HT1080 (cell line): Measurements from ENCODE around the gene SPTBN2. TPM values are rescaled to one million over a fixed set of nuclear protein-coding genes. Genes with fewer than 3 reads are reported as not detected.

Experiments used
- DNase-seq: peaks from one replicate; pipeline ENCODE4 v3.0.0-alpha.2; 2015; ENCODE audit warnings: low read depth
- total RNA-seq: library from RNA; depleted of rRNA; stranded (reverse); fragments of >200 nt; shearing (Covaris generic); gene quantifications from 2 replicates; pipeline ENCODE4 v1.2.3, GENCODE V29; 2014

SPTBN2 gene
- total RNA-seq, 1 experiment from 2014 or later = 79.1 TPM

DNA sequence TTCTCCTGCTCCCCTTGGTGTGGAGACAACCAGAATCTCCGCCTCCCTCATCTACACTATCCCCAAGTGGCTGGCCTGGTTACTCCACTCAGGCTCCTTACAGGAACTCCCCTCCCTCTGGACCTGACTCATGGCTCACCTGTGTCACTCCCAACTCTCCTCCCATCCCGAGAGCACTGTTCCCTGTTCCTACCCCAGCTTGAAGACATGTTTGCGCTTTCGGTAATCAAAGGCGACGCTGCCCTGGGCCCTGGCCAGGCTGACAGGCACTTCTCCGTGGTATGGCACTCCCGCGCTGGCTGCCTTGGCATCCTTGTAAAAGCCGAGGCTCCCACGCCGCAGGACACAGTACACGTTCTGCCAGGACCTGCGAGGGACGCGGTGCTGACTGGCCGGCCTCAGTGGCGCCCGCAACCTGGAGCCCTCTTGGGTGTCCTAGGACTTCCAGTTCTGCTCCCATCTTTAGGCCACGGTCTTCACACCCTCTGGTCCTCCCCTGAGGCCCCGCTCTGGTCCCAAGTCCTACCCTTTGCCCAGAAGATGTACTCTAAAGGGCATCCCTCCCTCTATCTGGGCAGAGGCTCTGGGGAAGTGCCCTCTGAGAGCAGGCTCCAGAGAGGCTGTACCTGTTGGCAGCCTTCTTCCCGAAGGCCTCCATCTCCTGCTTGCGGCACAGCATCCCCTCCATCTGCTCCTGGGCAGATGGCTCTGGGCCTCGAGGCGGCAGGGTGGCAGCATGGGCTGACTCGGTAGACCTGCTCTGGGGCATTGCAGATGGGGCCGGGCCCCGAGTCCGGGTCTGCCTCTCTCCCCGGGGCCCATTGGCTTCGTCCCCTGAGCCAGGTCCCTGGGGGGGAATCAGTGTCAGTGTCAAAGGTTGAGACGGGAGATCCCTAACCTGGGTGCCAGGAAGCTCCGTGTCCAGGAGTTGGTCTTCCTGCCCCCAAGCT, 41.9 kb downstream of the SPTBN2 start:
- DNase-seq = no peak

DNA sequence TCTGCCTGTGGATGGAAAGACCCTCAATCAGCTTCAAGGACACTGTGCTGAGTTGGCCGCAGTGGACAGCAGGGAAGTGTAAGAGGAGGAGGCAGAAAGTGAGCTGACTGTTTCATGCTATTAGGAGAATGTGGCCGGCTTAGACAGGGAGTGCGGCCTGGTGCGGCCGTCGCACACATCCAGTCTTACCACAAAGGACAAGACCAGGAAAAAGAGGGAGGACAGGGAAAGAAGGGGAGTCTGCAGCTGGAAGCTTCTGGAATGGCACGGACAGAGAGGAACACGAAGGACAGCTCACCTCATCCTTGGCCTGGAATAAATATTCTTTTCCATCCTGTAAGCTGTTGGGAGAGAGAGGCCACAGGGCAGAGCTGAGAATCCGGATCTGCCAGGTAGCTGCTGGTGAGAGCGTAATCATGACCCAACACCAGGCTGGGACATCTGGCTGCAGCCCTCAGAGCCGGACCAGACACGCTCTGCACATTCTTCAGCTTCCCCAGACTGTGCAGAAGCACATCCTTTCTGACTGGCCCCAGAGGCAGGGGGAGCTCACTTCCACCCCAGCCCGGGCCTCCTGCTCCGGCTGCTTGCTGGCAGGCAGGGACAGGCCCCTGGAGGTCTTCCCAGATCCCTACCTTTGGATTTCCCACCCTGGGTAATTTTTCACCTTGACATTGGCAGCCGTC, 42.8 kb downstream of the SPTBN2 start:
- DNase-seq = no peak

DNA sequence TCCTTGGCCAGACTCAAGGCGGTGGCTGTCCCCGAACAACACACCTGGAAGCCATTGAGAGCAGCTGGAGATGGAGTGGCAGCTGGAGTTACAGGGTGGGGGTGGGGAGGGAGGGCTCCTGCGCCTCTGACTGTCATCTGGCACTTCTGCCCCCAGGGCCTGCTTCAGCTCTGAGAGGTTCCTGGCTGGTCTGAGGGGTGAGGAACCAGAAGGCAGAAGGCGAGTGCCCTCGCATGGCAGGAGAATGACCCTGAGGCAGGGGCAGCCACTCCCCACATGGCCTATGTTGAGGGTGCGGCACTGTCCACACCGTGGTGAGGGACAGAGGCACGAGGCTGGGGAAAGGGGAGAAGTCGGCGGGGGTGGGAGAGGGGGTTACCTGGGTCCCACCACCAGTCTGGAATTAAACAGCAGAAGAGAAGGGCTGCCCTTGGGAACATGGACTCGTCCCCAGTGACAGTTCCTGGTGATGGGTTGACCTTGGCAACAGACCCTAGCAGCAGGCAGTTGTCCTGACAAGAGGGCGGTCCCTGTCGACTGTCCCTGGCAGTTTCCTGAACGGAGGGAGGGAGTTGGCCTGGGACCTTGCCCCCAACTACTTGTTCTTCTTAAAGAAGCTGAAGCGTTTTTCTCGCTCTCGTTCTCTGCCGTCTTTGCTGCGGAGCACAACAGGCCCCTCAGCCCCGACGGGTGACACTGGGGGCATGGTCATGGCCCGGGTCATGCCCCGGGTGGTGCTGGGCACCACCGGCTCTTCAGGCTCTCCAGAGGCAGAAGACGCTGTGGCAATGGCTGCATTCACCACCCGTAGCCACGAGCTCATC, 43.5 kb downstream of the SPTBN2 start:
- no peak for DNase-seq

DNA sequence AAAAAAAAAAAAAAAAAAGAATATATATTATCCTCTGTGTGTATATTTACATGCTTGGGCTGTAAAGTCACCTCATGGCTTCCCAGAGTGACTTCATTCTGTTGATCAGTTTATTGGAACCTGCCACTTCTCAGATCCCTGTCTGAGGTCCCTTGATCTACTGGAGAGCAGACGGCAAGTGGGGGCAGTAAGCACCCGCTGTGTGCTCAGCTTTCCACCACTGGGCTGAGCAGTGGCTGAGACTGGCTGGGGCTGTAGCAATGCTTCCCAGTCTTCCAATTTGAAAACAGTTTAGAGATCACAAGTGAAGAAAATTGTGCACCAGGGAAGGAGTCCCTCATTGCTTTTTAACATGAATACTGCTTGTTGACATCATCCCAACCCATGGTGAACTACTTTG, 44.4 kb downstream of the SPTBN2 start:
- DNase-seq = no peak

DNA sequence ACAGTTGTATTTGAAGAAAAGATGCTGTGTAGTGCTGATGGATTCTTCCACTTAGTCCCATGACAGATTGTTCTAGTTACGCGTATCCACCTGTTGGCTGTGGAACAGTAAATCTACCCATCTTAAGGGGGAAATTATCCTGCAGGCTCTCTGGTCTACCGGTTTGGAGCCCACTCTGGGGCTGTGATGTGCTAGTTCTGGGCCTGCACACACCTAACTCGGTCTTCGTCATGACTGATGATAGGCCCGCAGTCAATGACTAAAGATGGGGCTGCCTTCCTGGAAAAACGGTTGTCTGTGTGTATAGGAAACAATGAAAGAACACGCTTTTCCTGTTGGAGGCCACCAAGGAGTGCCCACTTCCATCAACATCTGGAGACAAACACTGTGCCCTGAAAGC, 45.1 kb downstream of the SPTBN2 start:
- DNase-seq = no peak

DNA sequence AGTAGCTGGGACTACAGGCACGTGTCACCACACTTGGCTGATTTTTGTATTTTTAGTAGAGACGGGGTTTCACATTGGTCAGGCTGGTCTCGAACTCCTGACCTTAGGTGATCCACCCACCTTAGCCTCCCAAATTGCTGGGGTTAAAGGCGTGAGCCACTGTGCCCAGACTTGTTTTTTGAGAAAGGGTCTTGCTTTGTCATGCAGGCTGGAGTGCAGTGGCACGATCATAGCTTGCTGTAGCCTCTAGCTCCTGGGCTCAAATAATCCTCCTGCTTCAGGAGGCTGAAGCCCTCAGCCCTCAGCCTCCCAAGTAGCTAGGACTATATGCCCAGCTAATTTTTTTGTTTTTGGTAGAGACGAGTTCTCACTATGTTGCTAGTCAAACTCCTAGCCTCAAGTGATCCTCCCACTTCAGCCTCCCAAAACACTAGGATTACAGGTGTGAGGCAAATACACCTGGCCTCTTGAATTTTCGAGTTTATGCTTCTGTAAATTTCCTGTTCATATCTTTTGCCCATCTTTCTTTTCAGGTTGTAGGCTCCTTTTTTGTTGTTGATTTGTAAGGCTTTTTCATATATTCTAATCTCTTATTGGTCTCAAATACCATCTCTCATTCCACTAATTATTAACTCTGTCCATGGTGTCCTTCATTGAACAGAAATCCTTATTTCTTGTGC, 47.9 kb downstream of the SPTBN2 start:
- no peak for DNase-seq

DNA sequence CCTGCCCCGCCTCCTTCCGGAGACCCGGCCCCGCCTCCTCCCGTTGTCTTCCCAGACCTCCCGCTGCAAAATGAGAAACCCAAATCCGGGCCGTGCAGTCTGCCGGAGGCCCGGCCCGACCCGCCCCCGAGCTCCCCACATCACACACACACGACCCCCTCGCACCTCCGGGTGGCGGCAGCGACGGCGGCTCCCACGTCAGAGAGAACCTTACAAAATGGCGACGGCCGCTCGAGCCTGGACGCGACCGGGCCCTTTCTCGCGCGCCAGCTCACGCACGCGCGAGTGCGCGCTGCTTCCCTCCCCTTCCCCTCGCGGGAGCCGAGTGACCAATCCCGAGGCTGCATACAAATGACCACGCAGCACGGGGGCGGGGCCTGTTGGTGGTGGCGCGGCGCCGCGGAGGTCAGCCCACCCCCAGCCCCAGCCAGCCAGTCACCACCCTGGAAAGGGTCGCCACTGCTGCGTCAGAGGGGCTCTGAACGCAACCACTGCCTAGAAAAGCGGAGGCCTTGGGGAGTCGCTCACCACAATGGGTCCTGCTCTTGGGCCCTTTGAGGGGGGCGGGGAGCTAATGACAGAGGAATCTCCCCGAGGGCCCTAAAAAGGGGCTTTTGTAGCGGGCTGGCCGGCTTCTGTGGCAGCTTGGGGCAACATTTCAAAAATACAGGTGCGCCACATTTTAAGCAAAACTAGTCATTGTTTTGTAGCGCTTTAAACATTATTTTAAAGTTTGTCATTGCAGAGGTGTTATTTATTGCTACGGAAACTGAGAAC, 51.2 kb downstream of the SPTBN2 start, which contains the start of gene RBM4B:
RBM4B (minus strand) TSS at position 289 of the 777 bp plus-strand sequence. CDS start 808 bp downstream, outside the sequence.
- DNase-seq = peak; percentile 95

DNA sequence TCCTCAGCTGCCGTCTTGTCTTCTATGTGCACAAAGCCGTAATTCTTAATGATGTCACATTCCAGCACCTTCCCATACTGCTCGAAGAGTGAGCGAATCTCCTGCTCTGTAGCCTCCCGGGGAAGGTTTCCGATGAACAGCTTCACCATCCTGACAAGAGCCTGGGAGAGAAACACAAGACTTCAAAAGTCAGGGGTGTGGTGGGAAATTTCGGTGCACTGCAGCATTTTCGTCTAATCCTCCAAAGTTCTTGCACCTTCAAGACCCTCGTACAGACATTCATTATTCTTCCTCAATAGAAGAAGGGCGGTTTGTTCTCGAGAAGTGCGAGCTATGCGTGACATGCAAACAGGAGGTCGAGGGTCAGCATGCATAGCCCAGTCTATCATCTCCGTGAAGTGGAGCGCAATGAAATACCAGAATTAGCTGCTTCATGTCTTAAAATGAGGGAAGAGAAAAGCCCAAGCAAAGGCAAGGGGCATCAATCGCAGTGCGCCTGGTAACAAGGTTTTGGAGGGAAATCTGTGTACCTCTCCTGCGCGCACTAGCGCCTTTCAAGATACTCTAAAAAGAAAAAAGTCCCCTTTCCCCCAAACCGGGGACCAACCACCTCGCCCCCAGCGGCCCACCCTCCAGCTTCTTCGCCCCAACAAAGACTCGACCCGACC, 52.0 kb downstream of the SPTBN2 start:
- DNase-seq = no peak

DNA sequence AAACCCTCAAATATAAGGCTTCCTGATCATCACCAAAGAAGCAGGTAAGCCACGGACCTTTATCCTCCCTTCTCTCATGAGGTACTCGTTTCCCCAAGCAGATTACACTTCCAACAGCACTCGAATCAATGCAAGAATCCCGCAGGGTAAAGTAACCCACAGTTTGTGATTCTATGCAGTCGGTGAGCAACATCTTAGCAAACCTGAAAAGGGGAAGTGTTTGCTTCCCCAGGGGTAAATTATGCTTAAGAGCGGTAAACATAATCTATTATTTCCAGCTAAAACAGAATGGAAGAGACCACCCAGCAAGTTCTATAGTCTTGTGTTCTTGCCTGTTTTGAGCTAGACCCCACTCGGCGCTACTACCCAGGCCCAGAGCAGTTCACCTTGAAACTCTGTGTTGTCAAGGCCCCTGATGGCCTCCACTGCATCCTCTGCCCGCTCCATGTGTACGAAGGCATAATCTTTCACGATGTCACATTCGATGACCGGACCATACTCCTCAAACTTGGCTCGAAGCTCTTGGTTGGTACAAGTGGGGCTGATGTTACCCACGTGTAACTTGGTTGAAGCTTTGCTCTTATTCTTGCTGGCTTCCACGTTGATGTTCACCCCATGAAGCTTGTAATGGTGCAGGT, 52.6 kb downstream of the SPTBN2 start:
- DNase-seq = no peak

DNA sequence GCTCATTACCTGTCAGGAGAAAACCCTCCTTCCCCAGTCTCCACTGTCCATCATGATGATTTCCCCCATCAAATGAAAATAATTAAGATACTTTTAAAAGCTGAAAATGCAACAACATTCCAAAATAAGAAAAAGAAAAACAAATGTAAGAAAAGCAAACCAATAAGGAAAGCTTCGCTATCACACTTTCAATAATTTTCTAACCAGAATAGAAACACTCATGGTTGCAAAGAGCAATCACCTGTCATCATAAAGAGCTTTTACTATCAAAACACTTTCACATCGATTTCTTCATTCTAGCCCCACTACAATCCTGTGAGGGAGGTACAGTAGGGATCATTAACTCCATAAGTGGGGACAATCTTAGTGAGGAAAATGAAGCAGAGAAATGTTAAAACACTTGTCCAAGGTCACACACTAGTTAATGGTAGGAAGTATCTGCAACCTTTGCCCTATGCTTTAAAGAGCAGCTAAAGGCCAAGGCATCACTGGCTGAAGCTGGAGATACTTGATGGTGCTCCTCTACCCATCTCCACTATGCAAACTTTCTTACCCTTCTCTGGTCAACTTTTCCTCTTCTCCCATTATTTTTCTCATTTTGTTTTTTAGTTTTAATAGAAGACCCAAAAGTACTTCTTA, 53.9 kb downstream of the SPTBN2 start:
- no peak for DNase-seq

DNA sequence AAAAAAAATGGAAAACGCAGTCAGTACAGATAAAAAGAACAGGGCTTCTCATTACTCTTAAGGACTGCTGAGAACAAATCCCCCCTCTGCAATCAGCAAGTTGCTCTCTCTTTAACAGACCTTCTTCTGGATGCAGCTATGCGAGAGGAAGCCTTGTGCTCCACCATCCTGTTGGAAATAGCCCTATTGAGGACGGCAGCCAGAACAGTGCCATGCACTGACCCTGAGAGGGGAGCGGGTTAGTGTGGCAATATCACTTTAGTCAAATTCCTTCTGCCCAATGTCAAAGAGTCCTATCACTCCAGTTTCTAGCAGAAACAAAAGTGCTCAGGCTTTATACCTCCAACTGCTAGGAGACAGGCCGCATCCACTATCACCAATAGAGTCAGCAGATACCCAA, 58.2 kb downstream of the SPTBN2 start:
- no peak for DNase-seq

DNA sequence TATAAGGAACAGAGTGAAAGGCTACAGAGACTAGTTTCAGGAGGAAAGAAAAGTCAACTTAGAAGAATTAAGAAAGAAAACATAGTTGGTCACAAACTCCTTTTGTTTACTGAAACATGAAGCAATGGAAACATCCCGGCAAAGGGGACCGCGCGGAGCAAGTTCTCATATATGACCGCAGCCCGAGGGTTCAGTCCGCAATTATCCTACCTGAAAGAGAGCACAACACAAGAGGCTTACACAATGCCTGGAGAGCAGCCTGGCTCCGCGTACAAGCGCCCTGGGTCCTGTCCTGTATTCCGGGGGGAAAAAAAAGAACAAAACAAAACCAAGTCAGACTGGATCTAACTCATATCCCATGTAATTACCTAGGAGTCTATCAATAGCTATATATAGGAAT, 63.6 kb downstream of the SPTBN2 start:
- DNase-seq = no peak

DNA sequence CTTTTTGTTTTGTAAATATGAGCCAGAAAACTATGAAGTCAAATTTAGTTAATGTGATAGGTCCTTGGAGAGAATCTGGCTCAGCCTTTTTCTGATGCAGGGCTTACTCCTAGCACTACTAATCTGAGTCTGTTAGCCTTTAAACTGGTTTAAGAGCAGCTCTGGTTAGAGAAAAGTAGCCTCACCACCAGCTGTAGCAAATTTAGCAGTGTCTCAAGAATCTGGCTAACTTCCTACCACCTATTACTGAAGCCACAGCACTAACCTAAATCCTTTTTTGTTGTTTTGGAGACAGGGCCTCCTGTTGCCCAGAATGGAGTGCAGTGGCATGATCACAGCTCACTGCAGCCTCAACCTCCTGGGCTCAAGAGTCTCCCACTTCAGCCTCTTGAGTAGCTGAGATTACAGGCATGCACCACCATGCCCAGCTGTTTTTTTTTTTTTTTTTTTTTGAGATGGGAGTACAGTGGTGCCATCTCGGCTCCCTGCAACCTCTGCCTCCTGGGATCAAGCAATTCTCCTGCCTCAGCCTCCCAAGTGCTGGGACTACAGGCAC, 65.2 kb downstream of the SPTBN2 start:
- no peak for DNase-seq

DNA sequence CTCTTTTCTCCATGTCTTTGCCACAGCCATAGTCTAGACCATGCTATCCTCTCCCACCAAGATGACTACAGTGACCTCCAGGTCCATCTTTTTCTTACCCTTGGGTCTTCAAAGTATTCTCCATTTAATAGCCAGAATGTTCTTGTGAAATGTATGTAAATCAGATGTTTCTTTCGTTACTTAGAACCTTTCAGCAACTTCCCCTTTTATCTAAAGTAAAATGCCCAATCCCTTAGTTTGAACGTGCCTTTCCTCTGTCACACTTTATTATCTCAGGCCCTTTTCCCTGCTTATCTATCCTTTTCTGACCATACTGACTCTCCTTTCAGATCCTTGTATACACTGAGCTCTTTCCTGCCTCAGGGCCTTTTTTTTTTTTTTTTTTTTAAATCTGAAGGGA, 69.3 kb downstream of the SPTBN2 start:
- DNase-seq = no peak

DNA sequence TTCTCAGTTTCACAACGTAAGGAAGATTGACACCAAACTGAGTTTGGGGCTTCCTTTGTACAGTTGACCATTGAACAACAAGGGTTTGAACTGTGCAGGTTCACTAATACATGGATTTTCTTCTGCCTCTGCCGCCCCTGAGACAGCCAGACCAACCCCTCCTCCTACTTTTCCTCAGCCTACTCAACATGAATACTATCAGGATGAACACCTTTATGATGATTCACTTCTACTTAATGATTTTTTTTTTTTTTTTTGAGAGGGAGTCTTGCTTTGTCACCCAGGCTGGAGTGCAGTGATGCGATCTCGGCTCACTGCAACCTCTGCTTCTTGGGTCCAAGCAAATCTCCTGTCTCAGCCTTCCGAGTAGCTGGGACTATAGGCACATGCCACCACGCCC, 75.9 kb downstream of the SPTBN2 start:
- DNase-seq = peak; percentile 33

DNA sequence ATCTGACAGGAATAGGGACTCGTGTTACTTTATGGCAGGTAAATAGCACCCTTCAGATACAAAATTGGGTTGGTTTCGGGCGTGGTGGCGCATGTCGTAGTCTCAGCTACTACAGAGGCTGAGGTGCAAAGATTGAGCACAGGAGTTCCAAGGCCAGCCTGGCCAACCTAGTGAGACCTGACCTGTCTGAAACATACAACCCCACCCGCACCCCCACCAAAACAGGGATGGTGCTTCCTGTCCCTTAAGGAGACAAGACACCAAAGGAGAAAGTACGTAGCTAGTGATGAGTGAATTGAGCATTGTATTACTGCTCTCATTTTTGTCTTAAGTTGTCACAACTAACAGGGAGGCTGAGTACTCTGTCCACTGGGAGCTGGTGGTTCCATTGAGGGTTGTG, 76.4 kb downstream of the SPTBN2 start:
- DNase-seq = no peak

DNA sequence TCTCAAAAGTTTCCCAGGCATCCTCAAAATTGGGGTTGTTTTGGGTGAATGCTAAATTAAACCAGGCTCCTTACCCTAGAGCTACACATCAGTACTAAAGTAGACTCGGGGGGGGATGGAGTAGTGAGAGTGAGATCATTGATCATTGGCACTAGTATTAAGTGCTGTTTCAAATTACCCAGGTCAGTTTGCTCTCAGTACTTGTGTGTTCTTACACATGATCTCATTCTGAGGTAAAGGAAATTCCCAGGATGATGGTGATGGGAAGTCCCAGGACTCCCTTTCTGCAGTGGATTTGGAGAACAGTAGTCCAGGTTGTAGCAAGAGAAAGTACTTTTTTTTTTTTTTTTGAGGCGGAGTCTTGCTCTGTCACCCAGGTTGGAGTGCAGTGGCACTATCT, 78.0 kb downstream of the SPTBN2 start:
- no peak for DNase-seq

DNA sequence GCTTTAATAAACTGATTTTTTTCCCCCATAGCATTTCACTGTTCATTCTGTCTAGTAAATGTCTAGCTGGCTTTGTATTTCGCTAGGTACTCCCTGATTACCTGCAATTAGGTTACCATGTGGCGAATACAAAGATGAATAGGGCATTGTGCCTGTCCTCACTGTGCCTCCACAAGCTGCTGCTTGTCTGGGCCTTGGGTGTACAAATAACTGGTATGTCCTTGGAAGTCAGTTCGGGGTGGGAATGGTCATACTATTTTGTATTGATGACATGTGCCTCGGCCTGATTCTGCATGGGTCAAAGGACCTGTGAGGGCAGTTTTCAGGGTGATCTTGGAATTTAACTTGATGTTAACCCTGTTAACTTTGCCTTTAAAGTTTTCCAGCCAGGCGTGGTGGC, 79.1 kb downstream of the SPTBN2 start:
- DNase-seq = no peak
